CD4-positive, alpha-beta memory T cell (primary cell): Measurements from ENCODE around the gene ZDHHC8. TPM values are rescaled to one million over a fixed set of nuclear protein-coding genes. Genes with fewer than 3 reads are reported as not detected.
A peak's percentile ranks its signal among the peaks of the same experiment; 100 is the strongest.

Experiments used
- CTCF ChIA-PET: fragments of 350-600 bp; sonication (Branson Sonifier 250); formaldehyde crosslinking; loops from one replicate; lab custom pipeline; 2021; ENCODE audit warnings: inconsistent platforms; ENCODE audit not compliant: partially characterized antibody; lab: Charles Lee
- POLR2A ChIA-PET: fragments of 350-600 bp; sonication (Branson Sonifier 250); formaldehyde crosslinking; loops from one replicate; lab custom pipeline; 2021; ENCODE audit not compliant: partially characterized antibody; lab: Charles Lee
- DNase-seq, 5 donors: peaks; one replicate each; pipeline versions ENCODE4 v3.0.0 to v3.0.0-alpha.2; 2020 to 2022; ENCODE audit warnings: mixed read lengths in 1 of 5
- H3K27ac ChIP-seq: one replicate; pipeline ENCODE4 v1.7.0; 2013; ENCODE audit warnings: low read depth, low read length
- H3K27me3 ChIP-seq: 2 replicates; pipeline ENCODE4 v1.7.0; 2013; ENCODE audit warnings: mild to moderate bottlenecking, low read length, moderate library complexity; ENCODE audit not compliant: insufficient read depth
- H3K36me3 ChIP-seq: 2 replicates; pipeline ENCODE4 v1.7.0; 2013; ENCODE audit warnings: mild to moderate bottlenecking, low read length, moderate library complexity; ENCODE audit not compliant: insufficient read depth
- H3K4me1 ChIP-seq: 2 replicates; pipeline ENCODE4 v1.7.0; 2013; ENCODE audit warnings: mild to moderate bottlenecking, low read length, moderate library complexity; ENCODE audit not compliant: insufficient read depth
- H3K4me3 ChIP-seq, 2 donors: one replicate each; pipeline ENCODE4 v1.7.0; 2013; ENCODE audit warnings: low read length in 2 of 2, mild to moderate bottlenecking in 1 of 2
- H3K9me3 ChIP-seq, 2 donors: one replicate each; pipeline ENCODE4 v1.7.0; 2013; ENCODE audit warnings: low read length in 2 of 2, control low read depth in 1 of 2; ENCODE audit not compliant: control insufficient read depth in 1 of 2
- H3K27ac Mint-ChIP-seq, 7 donors: one replicate each; pipeline ENCODE4 v1.8.0; 2020 to 2021; ENCODE audit warnings: mixed read lengths in 7 of 7, mild to moderate bottlenecking in 6 of 7, inconsistent platforms in 3 of 7, moderate library complexity in 3 of 7
- H3K27me3 Mint-ChIP-seq, 2 donors: one replicate each; pipeline ENCODE4 v1.8.0; 2020 to 2021; ENCODE audit warnings: mixed read lengths in 2 of 2
- H3K36me3 Mint-ChIP-seq, 2 donors: one replicate each; pipeline ENCODE4 v1.8.0; 2020 to 2021; ENCODE audit warnings: mixed read lengths in 2 of 2, inconsistent platforms in 1 of 2, mild to moderate bottlenecking in 1 of 2
- H3K4me1 Mint-ChIP-seq, 4 donors: one replicate each; pipeline ENCODE4 v1.8.0; 2020 to 2021; ENCODE audit warnings: mixed read lengths in 4 of 4, mild to moderate bottlenecking in 1 of 4
- H3K4me3 Mint-ChIP-seq, 8 donors: one replicate each; pipeline ENCODE4 v1.8.0; 2020 to 2021; ENCODE audit warnings: mixed read lengths in 8 of 8, mild to moderate bottlenecking in 7 of 8, moderate library complexity in 6 of 8, inconsistent platforms in 3 of 8
- H3K9me3 Mint-ChIP-seq, 8 donors: one replicate each; pipeline ENCODE4 v1.8.0; 2020 to 2021; ENCODE audit warnings: mixed read lengths in 8 of 8, mild to moderate bottlenecking in 5 of 8, inconsistent platforms in 3 of 8, moderate library complexity in 1 of 8
- intact Hi-C: fragments of 100-400 bp; cut with micrococcal nuclease; formaldehyde crosslinking; loops from one replicate; pipeline ENCODE4 v1.15.1; 2023
- polyA plus RNA-seq, 2 donors: library from polyadenylated mRNA; unstranded; fragments of 300-500 nt; fragmentation: Illumina TruSeq; gene quantifications; one replicate each; pipeline ENCODE4 v1.2.3, GENCODE V29; 2021
- total RNA-seq, 2 experiments: library from RNA; stranded (reverse); gene quantifications; one replicate each; pipeline ENCODE4 v1.2.3, GENCODE V29; 2021

ZDHHC8 gene
- total and polyA plus RNA-seq, 4 experiments from 2014 or later, result 1.0 to 81.7 (median 43.5) TPM

- Mint-ChIP-seq H3K9me3 (no peaks in the 10 kb centered on the region), H3K36me3 (peaks cover 0 to 2% of the 10 kb centered on the region in 2 donors), H3K27ac (peak overlapping the region in 1 of 7 donors; percentile 30), H3K27me3 (no peaks in the 10 kb centered on the region), H3K4me1 (peaks cover 13 to 59% (median 34%) of the 10 kb centered on the region in 4 donors), H3K4me3 (no peak overlapping the region)
- Histone ChIP-seq H3K27ac (no peak overlapping the region), H3K36me3 (no peaks in the 10 kb centered on the region), H3K4me1 (peaks cover 40% of the 10 kb centered on the region), H3K4me3 (no peak overlapping the region), H3K27me3 (no peaks in the 10 kb centered on the region), H3K9me3 (no peaks in the 10 kb centered on the region)
- POLR2A ChIA-PET, result interaction anchor here (1.7 kb wide), 1 partner anchor 117 kb away, joined by 5 read pairs; no protein-coding TSS in a partner anchor
- intact Hi-C loops, result no loop called here
- no peak for DNase-seq
- CTCF ChIA-PET, result no interaction called here
These were observed 5.5 kb downstream of the ZDHHC8 start for GRCh38 chr22:20137113-20137512.

- Mint-ChIP-seq H3K27me3 (no peaks in the 10 kb centered on the region), H3K4me1 (peaks cover 12 to 55% (median 31%) of the 10 kb centered on the region in 4 donors), H3K27ac (peak overlapping the region in 1 of 7 donors; percentile 30), H3K4me3 (no peak overlapping the region), H3K9me3 (no peaks in the 10 kb centered on the region), H3K36me3 (peaks cover 0 to 2% of the 10 kb centered on the region in 2 donors)
- Histone ChIP-seq H3K4me3 (no peak overlapping the region), H3K36me3 (no peaks in the 10 kb centered on the region), H3K4me1 (peaks cover 34% of the 10 kb centered on the region), H3K27me3 (no peaks in the 10 kb centered on the region), H3K9me3 (no peaks in the 10 kb centered on the region), H3K27ac (no peak overlapping the region)
- DNase-seq, result no peak
- CTCF ChIA-PET, result no interaction called here
- intact Hi-C loops, result no loop called here
- POLR2A ChIA-PET, result interaction anchor here (1.7 kb wide), 1 partner anchor 118 kb away, joined by 5 read pairs; no protein-coding TSS in a partner anchor
These were observed 6.2 kb downstream of the ZDHHC8 start for GRCh38 chr22:20137671-20138416.

DNA sequence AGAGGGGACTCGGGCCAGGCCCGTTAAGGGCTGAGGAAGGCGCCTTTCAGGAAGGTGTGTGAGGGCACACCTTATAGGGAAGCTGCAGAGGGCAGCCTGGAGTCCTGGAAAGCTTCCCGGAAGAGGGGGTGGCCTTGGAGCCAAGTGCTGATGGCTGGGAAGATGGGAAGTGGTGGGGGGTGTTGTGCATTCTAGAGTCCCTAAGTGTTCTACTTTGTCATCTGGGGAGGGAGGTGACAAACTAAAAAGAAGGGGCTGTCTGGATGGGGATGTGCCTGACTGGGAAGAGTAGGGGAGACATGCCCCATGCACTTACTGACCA is 6.8 kb downstream of the ZDHHC8 start:
- peaks cover 0 to 2% of the 10 kb centered on the region in 2 donors for H3K36me3 Mint-ChIP-seq
- H3K27ac Mint-ChIP-seq, result peak overlapping the region in 1 of 7 donors; percentile 24

GRCh38 chr22:20138868-20139267 is 7.3 kb downstream of the ZDHHC8 start:
- Mint-ChIP-seq H3K36me3 (peaks cover 0 to 3% of the 10 kb centered on the region in 2 donors), H3K4me1 (peaks cover 8 to 44% (median 22%) of the 10 kb centered on the region in 4 donors), H3K27me3 (no peaks in the 10 kb centered on the region), H3K27ac (no peak overlapping the region), H3K9me3 (no peaks in the 10 kb centered on the region), H3K4me3 (no peak overlapping the region)
- DNase-seq, result no peak
- ChIA-PET POLR2A (no interaction called here), CTCF (no interaction called here)
- Histone ChIP-seq H3K4me3 (no peak overlapping the region), H3K27ac (no peak overlapping the region), H3K9me3 (no peaks in the 10 kb centered on the region), H3K4me1 (peaks cover 24% of the 10 kb centered on the region), H3K36me3 (no peaks in the 10 kb centered on the region), H3K27me3 (no peaks in the 10 kb centered on the region)
- intact Hi-C loops, result no loop called here

More for the DNA sequence above, 6.8 kb downstream of the ZDHHC8 start:
- no peaks in the 10 kb centered on the region for H3K27me3 ChIP-seq
- Mint-ChIP-seq H3K4me1 (peaks cover 10 to 49% (median 26%) of the 10 kb centered on the region in 4 donors), H3K27me3 (no peaks in the 10 kb centered on the region), H3K4me3 (no peak overlapping the region), H3K9me3 (no peaks in the 10 kb centered on the region)
- peaks cover 28% of the 10 kb centered on the region for H3K4me1 ChIP-seq
- no peak overlapping the region for H3K27ac ChIP-seq
- no peak overlapping the region for H3K4me3 ChIP-seq
- DNase-seq, result no peak
- no peaks in the 10 kb centered on the region for H3K36me3 ChIP-seq
- ChIA-PET CTCF (no interaction called here), POLR2A (interaction anchor here (1.7 kb wide), 1 partner anchor 118 kb away, joined by 5 read pairs; no protein-coding TSS in a partner anchor)
- intact Hi-C loops, result no loop called here
- H3K9me3 ChIP-seq, result no peaks in the 10 kb centered on the region

DNA sequence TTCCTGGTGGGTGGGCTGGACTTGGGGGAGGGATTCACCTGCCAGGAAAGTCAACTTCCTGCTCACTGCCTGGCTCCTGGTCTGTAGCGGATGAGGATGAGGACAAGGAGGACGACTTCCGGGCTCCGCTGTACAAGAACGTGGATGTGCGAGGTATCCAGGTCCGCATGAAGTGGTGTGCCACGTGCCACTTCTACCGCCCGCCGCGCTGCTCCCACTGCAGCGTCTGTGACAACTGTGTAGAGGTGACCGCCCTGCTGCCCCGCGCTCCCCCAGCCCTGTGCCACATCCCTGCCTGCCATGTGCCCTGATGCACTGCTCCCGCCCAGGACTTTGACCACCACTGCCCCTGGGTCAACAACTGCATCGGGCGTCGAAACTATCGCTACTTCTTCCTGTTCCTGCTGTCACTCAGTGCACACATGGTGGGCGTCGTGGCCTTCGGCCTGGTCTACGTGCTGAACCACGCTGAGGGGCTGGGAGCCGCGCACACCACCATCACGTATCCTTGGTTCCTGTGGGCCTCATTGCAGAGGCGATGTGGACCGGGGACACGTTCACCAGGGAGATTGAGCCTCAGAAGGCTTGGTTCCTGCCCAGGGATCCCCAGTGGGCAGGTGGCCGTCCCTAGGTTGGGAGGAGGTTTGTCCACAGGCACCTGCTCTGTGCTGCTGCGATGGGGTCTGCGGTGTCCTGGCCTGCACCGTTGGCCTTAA is 7.9 kb downstream of the ZDHHC8 start:
- H3K36me3 ChIP-seq, result no peaks in the 10 kb centered on the region
- intact Hi-C loops, result no loop called here
- peaks cover 7 to 38% (median 16%) of the 10 kb centered on the region in 4 donors for H3K4me1 Mint-ChIP-seq

DNA sequence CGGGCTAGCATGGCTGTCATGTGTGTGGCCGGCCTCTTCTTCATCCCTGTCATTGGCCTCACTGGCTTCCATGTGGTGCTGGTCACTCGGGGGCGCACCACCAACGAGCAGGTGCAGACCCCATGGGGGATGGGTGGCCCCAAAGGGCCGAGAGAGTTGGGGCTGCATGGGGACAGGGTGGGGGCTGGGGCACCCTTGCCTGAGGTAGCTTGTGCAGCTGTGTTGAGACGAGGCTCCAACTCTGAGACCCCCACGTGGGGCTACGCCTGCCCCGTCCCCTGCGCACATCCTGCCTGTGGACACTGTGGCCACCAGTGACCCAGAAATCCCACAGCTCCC is 8.5 kb downstream of the ZDHHC8 start:
- Histone ChIP-seq H3K9me3 (no peaks in the 10 kb centered on the region), H3K27me3 (no peaks in the 10 kb centered on the region), H3K27ac (no peak overlapping the region), H3K4me3 (no peak overlapping the region), H3K4me1 (peaks cover 19% of the 10 kb centered on the region), H3K36me3 (no peaks in the 10 kb centered on the region)
- Mint-ChIP-seq H3K9me3 (no peaks in the 10 kb centered on the region), H3K27me3 (no peaks in the 10 kb centered on the region), H3K27ac (no peak overlapping the region), H3K4me3 (no peak overlapping the region), H3K4me1 (peaks cover 7 to 34% (median 14%) of the 10 kb centered on the region in 4 donors), H3K36me3 (peaks cover 0 to 5% of the 10 kb centered on the region in 2 donors)
- no peak for DNase-seq
- ChIA-PET CTCF (interaction anchor here (0.6 kb wide), 1 partner anchor 381 kb away, joined by 4 read pairs; no protein-coding TSS in a partner anchor), POLR2A (no interaction called here)
- intact Hi-C loops, result no loop called here

More for the DNA sequence above, 7.9 kb downstream of the ZDHHC8 start:
- H3K4me3 Mint-ChIP-seq, result no peak overlapping the region
- POLR2A ChIA-PET, result no interaction called here
- peaks cover 21% of the 10 kb centered on the region for H3K4me1 ChIP-seq
- H3K4me3 ChIP-seq, result no peak overlapping the region
- H3K36me3 Mint-ChIP-seq, result peaks cover 0 to 5% of the 10 kb centered on the region in 2 donors
- H3K27me3 Mint-ChIP-seq, result no peaks in the 10 kb centered on the region
- no peaks in the 10 kb centered on the region for H3K9me3 ChIP-seq
- H3K27ac Mint-ChIP-seq, result peak overlapping the region in 1 of 7 donors; percentile 82
- H3K27me3 ChIP-seq, result no peaks in the 10 kb centered on the region
- DNase-seq, result no peak
- H3K9me3 Mint-ChIP-seq, result no peaks in the 10 kb centered on the region
- H3K27ac ChIP-seq, result no peak overlapping the region
- CTCF ChIA-PET, result no interaction called here

DNA sequence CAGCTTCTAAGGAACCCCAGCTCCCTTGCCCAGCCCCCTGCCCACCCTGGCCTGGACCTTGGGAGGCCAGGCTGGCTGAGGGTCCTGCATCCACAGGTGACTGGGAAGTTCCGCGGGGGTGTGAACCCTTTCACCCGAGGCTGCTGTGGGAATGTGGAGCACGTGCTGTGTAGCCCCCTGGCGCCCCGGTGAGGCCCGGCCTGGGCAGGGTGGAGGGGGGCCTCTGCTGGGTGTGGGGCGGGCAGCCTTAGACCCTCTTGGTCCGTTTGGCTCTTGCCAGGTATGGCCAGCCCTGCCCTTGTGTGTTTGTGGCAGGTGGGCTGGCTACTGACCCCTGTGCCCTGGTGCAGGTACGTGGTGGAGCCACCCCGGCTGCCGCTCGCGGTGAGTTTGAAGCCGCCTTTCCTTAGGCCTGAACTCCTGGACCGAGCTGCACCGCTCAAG is 8.9 kb downstream of the ZDHHC8 start:
- Mint-ChIP-seq H3K4me1 (peaks cover 7 to 30% (median 12%) of the 10 kb centered on the region in 4 donors), H3K27me3 (no peaks in the 10 kb centered on the region), H3K36me3 (peaks cover 0 to 5% of the 10 kb centered on the region in 2 donors), H3K27ac (no peak overlapping the region), H3K4me3 (no peak overlapping the region), H3K9me3 (no peaks in the 10 kb centered on the region)
- no peak overlapping the region for H3K4me3 ChIP-seq
- intact Hi-C loops, result no loop called here
- H3K9me3 ChIP-seq, result no peaks in the 10 kb centered on the region
- H3K27ac ChIP-seq, result no peak overlapping the region
- H3K27me3 ChIP-seq, result no peaks in the 10 kb centered on the region
- ChIA-PET CTCF (interaction anchor here (0.6 kb wide), 1 partner anchor 381 kb away, joined by 4 read pairs; no protein-coding TSS in a partner anchor), POLR2A (no interaction called here)
- no peaks in the 10 kb centered on the region for H3K36me3 ChIP-seq
- no peak for DNase-seq
- H3K4me1 ChIP-seq, result peaks cover 16% of the 10 kb centered on the region
